SIG-M5 (cell line): Measurements from ENCODE around the gene PRR5.
"Not testable (repeated sequence)": the region's sequence is repeated elsewhere in the genome, so short reads cannot be mapped to it uniquely, and the experiment has no call there.

Source experiments
- DNase-seq: peaks from one replicate; lab custom pipeline; 2025; lab: John Stamatoyannopoulos, UW

Gene PRR5

GRCh38 chr22:44673406-44673805 is 28.6 kb upstream of the PRR5 start:
- no peak for DNase-seq

- not testable (repeated sequence) for DNase-seq
Measured at GRCh38 chr22:44676066-44676440, 26.0 kb upstream of the PRR5 start.

- DNase-seq = no peak
Measured at GRCh38 chr22:44676441-44677352, 25.3 kb upstream of the PRR5 start.

DNA sequence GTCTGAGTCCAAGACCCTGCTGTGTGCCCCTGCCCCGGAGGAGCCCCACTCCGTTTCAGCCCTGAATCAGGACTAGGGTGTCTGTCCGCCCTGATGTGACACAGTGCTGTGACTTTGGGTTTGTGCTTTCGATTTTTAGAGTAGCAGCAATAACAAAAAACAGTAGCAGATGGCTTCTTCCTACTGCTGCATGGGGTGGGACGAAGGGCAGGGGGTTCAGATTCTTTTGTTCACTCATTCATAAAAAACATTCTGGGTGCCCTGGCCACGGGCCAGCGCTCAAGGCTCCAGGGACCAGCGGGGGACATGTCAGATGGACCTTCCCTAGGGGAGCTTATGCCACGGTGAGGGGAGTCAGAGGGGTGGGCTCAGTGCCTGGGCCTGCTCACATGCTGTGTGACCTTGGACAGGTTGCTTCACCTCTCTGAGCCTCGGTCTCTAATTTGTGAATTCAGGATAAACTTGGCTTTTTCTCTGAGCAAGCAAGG is 24.6 kb upstream of the PRR5 start:
- no peak for DNase-seq

GRCh38 chr22:44677871-44678555 is 24.0 kb upstream of the PRR5 start:
- no peak for DNase-seq

GRCh38 chr22:44678556-44679305 is 23.3 kb upstream of the PRR5 start:
- DNase-seq = no peak

DNA sequence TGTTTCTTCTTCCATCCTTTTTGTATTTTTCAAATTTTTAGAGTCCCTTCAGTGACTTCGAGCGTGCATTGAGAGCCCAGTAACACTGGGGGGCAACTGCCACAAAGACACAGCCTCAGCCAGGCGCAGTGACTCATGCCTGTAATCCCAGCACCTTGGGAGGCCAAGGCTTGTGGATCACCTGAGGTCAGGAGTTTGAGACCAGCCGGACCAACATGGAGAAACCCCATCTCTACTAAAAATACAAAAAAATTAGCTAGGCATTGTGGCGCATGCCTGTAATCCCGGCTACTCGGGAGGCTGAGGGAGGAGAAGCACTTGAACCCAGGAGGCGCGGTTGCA is 22.7 kb upstream of the PRR5 start:
- DNase-seq = not testable (repeated sequence)

DNA sequence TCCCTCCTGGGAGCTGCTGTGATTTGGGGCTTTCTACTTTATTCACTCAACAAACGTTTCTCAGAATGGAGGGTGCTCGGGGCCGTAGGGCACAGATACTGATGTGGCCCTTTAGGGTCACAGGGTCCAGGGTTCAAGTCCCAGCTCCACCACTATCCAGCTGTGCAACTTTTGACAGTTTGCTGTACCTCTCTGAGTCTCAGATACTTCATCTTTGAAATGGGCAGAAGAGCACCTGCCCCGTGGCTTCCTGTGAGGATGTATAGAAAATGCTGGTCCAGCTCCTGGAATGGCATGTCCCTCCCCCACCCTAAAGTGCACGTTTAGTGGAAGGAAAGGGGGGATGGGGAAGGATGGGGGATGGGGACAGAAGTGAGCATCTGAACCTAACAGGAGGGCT is 21.9 kb upstream of the PRR5 start:
- no peak for DNase-seq

- DNase-seq = no peak
Measured at GRCh38 chr22:44680481-44680894, 21.5 kb upstream of the PRR5 start.

DNA sequence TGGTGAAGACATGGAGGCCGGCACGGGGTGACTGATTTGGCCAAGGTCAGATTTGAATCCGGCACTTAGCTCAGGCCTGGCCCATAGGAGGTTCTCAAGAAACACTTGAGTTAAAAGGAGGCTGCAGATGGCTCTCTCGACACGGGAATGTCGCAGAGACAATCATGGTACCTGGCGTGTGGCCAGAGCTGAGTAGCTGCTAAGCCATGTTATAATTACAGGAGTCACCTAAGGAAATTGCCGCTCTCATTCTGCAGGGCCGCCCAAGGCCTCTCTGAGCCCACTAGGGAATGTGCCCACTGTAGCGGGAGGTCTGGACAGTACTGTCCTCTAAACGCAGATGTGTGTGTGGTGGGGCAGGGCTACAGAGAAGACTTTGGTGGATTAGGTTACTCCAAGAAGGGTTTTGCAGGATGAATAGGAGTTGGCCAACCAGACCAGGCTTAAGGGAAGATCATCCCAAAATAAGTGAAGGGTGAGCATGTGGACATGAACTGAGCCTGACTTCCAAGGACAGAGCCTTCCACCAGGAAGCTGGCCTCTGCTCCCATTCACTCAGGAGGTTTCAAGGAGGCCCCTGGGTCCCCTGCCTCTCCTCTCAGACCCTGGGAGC is 19.3 kb upstream of the PRR5 start:
- DNase-seq = no peak

DNA sequence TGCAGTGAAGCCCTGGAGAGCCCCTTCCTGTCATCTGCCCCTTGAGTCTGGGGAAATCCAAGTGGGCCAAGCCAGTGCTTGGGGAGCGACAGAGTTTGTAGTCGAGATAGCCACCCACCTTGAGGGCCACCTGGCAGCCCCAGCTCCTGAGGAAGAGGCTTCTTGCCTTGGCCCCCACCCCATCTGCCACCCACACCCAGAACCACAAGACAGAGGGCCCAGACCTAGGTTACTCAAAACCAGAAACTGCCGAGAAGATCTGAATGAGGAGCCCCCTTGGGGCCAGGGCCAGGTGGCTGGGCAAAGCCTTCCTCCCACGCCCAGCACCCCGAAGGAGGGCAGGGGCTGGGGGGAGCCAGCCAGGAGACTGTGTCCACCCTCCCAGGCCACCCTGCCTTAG is 18.8 kb upstream of the PRR5 start:
- no peak for DNase-seq

DNA sequence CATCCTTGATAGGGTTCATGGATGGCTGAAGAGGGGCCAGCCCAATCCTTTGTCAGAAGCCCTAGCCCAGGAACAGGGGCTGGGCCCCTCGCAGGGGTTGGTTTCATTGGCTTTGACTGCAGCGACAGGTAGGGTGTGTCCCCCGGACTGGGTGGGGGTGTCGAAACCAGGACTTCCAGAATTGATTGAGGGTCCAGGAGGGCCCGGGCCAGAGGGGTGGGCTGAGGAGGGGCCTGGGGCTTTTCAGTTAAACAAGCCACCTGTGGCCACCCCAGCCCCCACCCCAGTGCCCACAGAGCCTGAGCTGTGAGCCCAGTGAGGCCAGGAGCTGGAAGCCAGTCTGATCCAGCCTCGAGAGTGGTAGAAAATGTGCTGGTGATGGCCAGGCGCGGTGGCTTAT is 18.1 kb upstream of the PRR5 start:
- DNase-seq = no peak

DNA sequence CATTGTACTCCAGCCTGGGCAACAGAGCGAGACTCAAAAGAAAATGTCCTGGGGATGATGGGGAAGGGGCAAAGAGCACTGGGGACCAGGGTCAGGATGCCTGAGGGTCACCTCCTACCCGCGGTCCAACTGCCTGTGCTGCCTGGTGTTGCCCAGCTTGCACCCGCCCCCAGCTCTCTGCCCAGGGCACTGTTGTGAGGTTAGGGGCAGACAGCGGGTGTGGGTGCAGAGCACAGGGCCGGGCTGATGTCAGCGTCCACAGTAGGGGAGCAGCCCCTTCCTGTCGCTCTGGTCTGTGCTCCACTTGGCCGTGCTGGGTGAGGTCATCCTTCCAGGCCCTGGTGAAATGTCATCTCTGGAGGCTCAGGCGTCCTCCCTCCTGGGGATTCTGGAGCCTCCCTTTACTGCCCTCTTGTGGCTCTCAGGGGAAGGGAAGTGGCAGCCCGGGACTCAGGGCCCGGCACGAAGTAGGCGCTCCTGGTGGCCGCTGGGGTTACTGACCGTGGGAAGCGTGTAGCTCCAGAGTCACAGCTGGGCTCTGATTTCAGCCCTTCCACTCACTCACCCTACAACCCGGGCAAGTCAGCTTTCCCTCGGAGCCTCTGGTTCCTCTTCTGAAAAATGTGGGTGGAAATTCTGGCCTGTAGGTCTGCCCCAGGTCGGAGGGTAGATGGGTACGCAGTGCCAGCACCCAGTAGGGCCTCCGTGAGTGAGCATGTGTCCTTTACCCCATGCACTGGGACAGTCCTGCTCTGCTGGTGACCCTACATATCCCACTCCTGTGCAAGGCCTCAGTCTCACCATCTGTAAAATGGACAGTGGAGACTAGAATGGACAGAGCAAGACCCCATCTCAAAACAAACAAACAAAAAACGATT is 17.3 kb upstream of the PRR5 start:
- peak; percentile 54 for DNase-seq

DNA sequence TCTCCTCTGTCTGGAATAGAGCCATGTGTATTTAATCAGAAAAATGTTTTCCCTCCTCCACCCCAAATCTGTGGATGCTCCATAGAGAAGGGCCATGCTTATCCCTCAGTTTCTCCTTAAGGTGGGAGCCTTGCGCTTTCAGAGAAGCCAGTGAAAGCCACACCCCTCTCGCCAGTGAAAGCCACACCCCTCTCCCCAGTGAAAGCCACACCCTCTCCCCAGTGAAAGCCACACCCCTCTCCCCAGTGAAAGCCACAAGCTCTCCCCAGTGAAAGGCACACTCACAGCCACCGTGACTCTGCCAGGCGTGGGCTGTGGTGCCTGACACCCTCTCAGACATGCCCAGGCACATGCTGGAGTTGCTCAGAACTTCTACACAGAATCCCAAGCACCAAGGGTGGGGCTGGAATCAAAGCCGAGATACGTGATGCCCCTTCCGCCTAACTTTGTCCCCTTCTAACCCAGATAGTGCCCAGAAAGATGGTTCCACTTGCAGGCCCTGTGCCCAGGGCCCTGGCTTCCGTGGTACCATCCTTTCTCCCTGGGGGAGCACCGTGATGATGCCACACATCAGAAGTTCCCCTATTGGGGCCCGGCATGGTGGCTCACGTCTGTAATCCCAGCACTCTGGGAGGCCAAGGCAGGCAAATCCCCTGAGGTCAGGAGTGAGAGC is 16.5 kb upstream of the PRR5 start:
- DNase-seq = no peak

- DNase-seq = no peak
Measured at GRCh38 chr22:44686873-44687600, 15.0 kb upstream of the PRR5 start.

GRCh38 chr22:44689173-44689572 is 12.8 kb upstream of the PRR5 start:
- DNase-seq = no peak

- no peak for DNase-seq
Measured at GRCh38 chr22:44689915-44690524, 12.0 kb upstream of the PRR5 start.

GRCh38 chr22:44691796-44692661 is 10.0 kb upstream of the PRR5 start:
- no peak for DNase-seq

DNA sequence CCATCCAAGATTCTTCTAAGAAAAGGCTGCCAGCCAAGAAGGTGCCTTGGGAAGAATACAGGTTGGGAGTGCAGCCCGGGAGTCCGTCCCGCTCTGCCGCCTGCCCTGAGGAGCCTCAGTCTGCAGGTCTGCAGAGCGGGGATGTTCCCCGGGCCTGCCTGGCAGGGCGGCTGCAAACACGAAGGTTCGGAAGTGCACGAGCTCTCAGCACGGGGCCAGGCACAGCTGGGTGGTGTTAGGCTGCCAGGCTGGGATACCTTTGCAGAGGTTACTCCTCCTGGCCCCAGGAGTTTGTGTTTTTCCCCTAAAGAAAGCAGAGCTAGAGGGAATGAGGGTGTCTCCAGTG is 9.4 kb upstream of the PRR5 start:
- DNase-seq = no peak
